ENCODE results near the gene ATP5F1D.

ATP5F1D gene

GRCh38 chr19:1270854-1271527, 29.4 kb downstream of the ATP5F1D start:
- DNase-seq (ENCODE audit: low spot score), result no peak

GRCh38 chr19:1271528-1272422, 30.2 kb downstream of the ATP5F1D start:
- no peak for DNase-seq (ENCODE audit: low spot score)

- DNase-seq (ENCODE audit: low spot score), result no peak
Measured at GRCh38 chr19:1272423-1273262, 31.1 kb downstream of the ATP5F1D start.

GRCh38 chr19:1273263-1274041, 31.9 kb downstream of the ATP5F1D start:
- no peak for DNase-seq (ENCODE audit: low spot score)

- DNase-seq (ENCODE audit: low spot score), result no peak
Measured at GRCh38 chr19:1274081-1274851, 32.7 kb downstream of the ATP5F1D start.

- no peak for DNase-seq (ENCODE audit: low spot score)
Measured at GRCh38 chr19:1274852-1275259, 33.3 kb downstream of the ATP5F1D start.

- DNase-seq (ENCODE audit: low spot score), result peak; percentile 99
Measured at GRCh38 chr19:1275260-1275975, 33.9 kb downstream of the ATP5F1D start, which contains the start of gene FAM174C. Gene FAM174C, plus strand, starts transcription at chr19:1275530. Its CDS starts 20 bp downstream, at chr19:1275550.

- DNase-seq (ENCODE audit: low spot score), result no peak
Measured at GRCh38 chr19:1275976-1276627, 34.6 kb downstream of the ATP5F1D start.

GRCh38 chr19:1276628-1277022, 35.1 kb downstream of the ATP5F1D start:
- no peak for DNase-seq (ENCODE audit: low spot score)

- DNase-seq (ENCODE audit: low spot score), result no peak
Measured at GRCh38 chr19:1277061-1277460, 35.5 kb downstream of the ATP5F1D start.

GRCh38 chr19:1278074-1278473, 36.5 kb downstream of the ATP5F1D start:
- no peak for DNase-seq (ENCODE audit: low spot score)

- no peak for DNase-seq (ENCODE audit: low spot score)
Measured at GRCh38 chr19:1278713-1279660, 37.4 kb downstream of the ATP5F1D start.

- peak; percentile 97 for DNase-seq (ENCODE audit: low spot score)
Measured at GRCh38 chr19:1279782-1280341, 38.3 kb downstream of the ATP5F1D start.

- no peak for DNase-seq (ENCODE audit: low spot score)
Measured at GRCh38 chr19:1280636-1281568, 39.4 kb downstream of the ATP5F1D start.

- no peak for DNase-seq (ENCODE audit: low spot score)
Measured at GRCh38 chr19:1281569-1282287, 40.2 kb downstream of the ATP5F1D start.

GRCh38 chr19:1282588-1283206, 41.1 kb downstream of the ATP5F1D start:
- DNase-seq (ENCODE audit: low spot score), result no peak
